Mononuclear cell (primary cell): Measurements from ENCODE around the gene SHROOM3. TPM values are rescaled to one million over a fixed set of nuclear protein-coding genes. Genes with fewer than 3 reads are reported as not detected.

ENCODE experiments used
- H3K27me3 ChIP-seq: 2 replicates; pipeline ENCODE4 v1.6.0; 2011; ENCODE audit warnings: low read length, control low read depth; ENCODE audit not compliant: insufficient read depth
- H3K4me1 ChIP-seq: 2 replicates; pipeline ENCODE4 v1.5.1; 2011; ENCODE audit warnings: mild to moderate bottlenecking, low read length, control low read depth; ENCODE audit not compliant: insufficient read depth
- H3K4me3 ChIP-seq: 2 replicates; pipeline ENCODE4 v1.5.1; 2011; ENCODE audit warnings: mild to moderate bottlenecking, low read length, moderate library complexity
- H3K9me3 ChIP-seq: 2 replicates; pipeline ENCODE4 v1.5.1; 2011; ENCODE audit warnings: low read depth, mild to moderate bottlenecking, control low read depth, low read length
- total RNA-seq: library from RNA; depleted of rRNA; stranded (reverse); fragments of >200 nt; gene quantifications from one replicate; pipeline ENCODE4 v1.2.3, GENCODE V29; 2012

SHROOM3 gene
- total RNA-seq, 1 donor: 0.42 TPM

GRCh38 chr4:76784237-76784636 lies 349.2 kb downstream of the SHROOM3 start:
- H3K27me3 ChIP-seq: no peaks in the 10 kb centered on the region
- H3K4me1 ChIP-seq: no peaks in the 10 kb centered on the region
- no peak overlapping the region for H3K4me3 ChIP-seq
- no peaks in the 10 kb centered on the region for H3K9me3 ChIP-seq

- H3K4me1 ChIP-seq: no peaks in the 10 kb centered on the region
- no peak overlapping the region for H3K4me3 ChIP-seq
- no peaks in the 10 kb centered on the region for H3K27me3 ChIP-seq
- H3K9me3 ChIP-seq: no peaks in the 10 kb centered on the region
Observed at GRCh38 chr4:76787898-76788297, 352.9 kb downstream of the SHROOM3 start.

- Histone ChIP-seq H3K4me1 (no peaks in the 10 kb centered on the region), H3K9me3 (no peaks in the 10 kb centered on the region), H3K27me3 (no peaks in the 10 kb centered on the region), H3K4me3 (no peak overlapping the region)
Observed at GRCh38 chr4:76790377-76790776, 355.3 kb downstream of the SHROOM3 start.

- Histone ChIP-seq H3K4me3 (no peak overlapping the region), H3K4me1 (no peaks in the 10 kb centered on the region), H3K9me3 (no peaks in the 10 kb centered on the region), H3K27me3 (no peaks in the 10 kb centered on the region)
Observed at GRCh38 chr4:76791479-76791878, 356.4 kb downstream of the SHROOM3 start.

- Histone ChIP-seq H3K27me3 (no peaks in the 10 kb centered on the region), H3K9me3 (no peaks in the 10 kb centered on the region), H3K4me3 (no peak overlapping the region), H3K4me1 (no peaks in the 10 kb centered on the region)
Observed at GRCh38 chr4:76792418-76792817, 357.4 kb downstream of the SHROOM3 start.

- peaks cover 3% of the 10 kb centered on the region for H3K27me3 ChIP-seq
- no peaks in the 10 kb centered on the region for H3K9me3 ChIP-seq
- no peak overlapping the region for H3K4me3 ChIP-seq
- H3K4me1 ChIP-seq: no peaks in the 10 kb centered on the region
Observed at GRCh38 chr4:76795243-76795642, 360.2 kb downstream of the SHROOM3 start.

DNA sequence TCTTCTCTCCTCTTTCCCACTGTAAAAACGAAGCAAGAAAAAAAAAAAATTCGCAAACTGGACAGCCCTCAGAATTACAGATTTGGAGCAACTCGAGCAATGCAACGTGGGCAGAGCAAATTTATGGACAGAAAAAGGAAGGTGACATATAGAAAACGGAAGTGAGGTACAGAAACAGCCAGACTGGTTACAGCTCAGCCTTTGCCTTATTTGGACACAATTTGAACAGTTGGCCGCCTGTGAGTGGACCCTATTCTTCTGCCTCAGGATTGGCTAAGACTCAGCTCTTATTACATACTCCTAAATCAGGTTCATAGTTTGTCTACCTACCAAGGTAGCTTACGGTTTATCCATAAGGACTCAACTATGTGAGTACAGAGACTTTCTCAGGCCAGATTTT lies 364.1 kb downstream of the SHROOM3 start:
- H3K4me3 ChIP-seq: no peak overlapping the region
- H3K4me1 ChIP-seq: no peaks in the 10 kb centered on the region

GRCh38 chr4:76799718-76800117 lies 364.7 kb downstream of the SHROOM3 start:
- no peaks in the 10 kb centered on the region for H3K4me1 ChIP-seq
- no peak overlapping the region for H3K4me3 ChIP-seq
- no peaks in the 10 kb centered on the region for H3K9me3 ChIP-seq
- peaks cover 3% of the 10 kb centered on the region for H3K27me3 ChIP-seq

More for the DNA sequence above, 364.1 kb downstream of the SHROOM3 start:
- Histone ChIP-seq H3K9me3 (no peaks in the 10 kb centered on the region), H3K27me3 (peaks cover 3% of the 10 kb centered on the region)

- no peaks in the 10 kb centered on the region for H3K9me3 ChIP-seq
- H3K4me3 ChIP-seq: no peak overlapping the region
- H3K27me3 ChIP-seq: peaks cover 3% of the 10 kb centered on the region
- no peaks in the 10 kb centered on the region for H3K4me1 ChIP-seq
Observed at GRCh38 chr4:76800902-76801301, 365.9 kb downstream of the SHROOM3 start.

DNA sequence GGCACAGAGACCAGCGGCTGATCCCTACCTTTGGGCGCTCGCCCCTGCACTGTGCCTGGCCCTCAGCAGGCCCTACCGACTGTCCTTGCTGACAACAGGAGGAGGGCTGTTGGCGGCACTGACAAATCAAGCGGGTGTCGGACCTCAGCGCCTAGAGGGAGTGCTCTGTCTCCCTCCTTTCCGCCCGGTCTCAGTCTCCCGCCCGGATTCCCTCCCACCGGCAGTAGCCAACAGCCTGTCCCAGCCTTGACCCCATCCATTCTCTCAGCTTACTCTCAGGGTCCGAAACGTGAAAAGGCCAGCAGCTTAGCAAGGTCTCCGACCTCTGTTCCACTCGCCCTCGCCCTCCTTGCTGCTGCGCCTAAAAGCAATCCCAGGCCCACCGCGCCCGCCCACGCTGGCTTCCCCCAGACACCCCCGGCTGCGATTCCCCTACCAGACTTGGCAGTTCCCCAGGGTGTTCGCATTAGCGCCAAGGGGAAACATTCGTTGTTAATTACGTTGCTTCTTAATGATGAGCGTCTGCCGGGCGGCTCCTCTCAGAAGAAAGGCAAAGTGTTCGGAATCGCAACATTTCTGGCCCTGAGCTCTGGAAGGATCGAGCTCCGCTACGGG lies 366.7 kb downstream of the SHROOM3 start:
- H3K4me1 ChIP-seq: no peaks in the 10 kb centered on the region
- peaks cover 3% of the 10 kb centered on the region for H3K27me3 ChIP-seq
- no peaks in the 10 kb centered on the region for H3K9me3 ChIP-seq
- no peak overlapping the region for H3K4me3 ChIP-seq

DNA sequence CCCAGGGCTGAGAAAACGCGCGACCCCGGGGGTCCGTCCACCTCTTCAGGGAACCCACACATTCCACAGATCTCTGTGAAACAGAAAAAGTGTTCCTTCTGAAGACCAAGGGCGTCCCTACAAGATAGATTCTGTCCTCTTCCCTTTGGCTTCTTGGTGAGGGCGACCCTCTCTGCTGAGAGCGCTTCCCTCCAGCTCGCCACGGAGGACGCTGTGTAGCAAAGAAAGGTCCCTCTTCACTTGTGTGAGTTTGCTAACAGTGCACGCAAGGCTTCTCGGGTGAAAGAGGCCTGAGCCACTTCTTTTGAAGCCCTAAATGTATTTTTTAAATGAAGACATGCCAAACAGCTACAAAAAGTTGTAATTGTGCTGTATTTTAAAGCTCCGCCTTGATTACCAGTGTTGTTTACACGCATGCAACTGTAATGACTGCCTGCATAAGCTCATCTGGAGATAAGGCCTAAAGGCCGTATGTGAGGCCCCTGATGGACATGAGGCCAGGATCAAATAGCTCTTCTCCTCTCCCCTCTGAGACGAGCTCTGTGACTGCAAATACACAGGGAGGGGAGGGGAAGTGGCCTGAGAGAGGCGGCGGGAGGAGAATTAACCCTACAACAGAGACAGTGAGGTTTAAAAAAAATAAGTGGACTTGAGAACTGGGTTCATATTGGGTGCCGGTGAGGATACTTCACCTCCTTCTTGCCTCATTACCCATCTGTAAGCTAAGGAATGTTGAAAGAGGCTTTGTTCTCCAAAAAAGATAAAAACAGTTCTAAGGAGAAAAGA lies 367.4 kb downstream of the SHROOM3 start:
- Histone ChIP-seq H3K9me3 (no peaks in the 10 kb centered on the region), H3K4me3 (no peak overlapping the region), H3K4me1 (no peaks in the 10 kb centered on the region), H3K27me3 (peaks cover 3% of the 10 kb centered on the region)

- Histone ChIP-seq H3K4me1 (no peaks in the 10 kb centered on the region), H3K9me3 (no peaks in the 10 kb centered on the region), H3K27me3 (peaks cover 3% of the 10 kb centered on the region), H3K4me3 (no peak overlapping the region)
Observed at GRCh38 chr4:76803522-76803921, 368.5 kb downstream of the SHROOM3 start.

- Histone ChIP-seq H3K4me1 (no peaks in the 10 kb centered on the region), H3K9me3 (no peaks in the 10 kb centered on the region), H3K4me3 (no peak overlapping the region), H3K27me3 (peaks cover 3% of the 10 kb centered on the region)
Observed at GRCh38 chr4:76804096-76804495, 369.1 kb downstream of the SHROOM3 start.

- H3K9me3 ChIP-seq: no peaks in the 10 kb centered on the region
- no peak overlapping the region for H3K4me3 ChIP-seq
- H3K4me1 ChIP-seq: no peaks in the 10 kb centered on the region
- H3K27me3 ChIP-seq: no peaks in the 10 kb centered on the region
Observed at GRCh38 chr4:76806346-76806745, 371.3 kb downstream of the SHROOM3 start.

GRCh38 chr4:76806757-76807156 lies 371.7 kb downstream of the SHROOM3 start:
- no peaks in the 10 kb centered on the region for H3K9me3 ChIP-seq
- H3K27me3 ChIP-seq: no peaks in the 10 kb centered on the region
- no peaks in the 10 kb centered on the region for H3K4me1 ChIP-seq
- H3K4me3 ChIP-seq: no peak overlapping the region
